HepG2 (cell line): ENCODE data around the gene USE1.

Experiments used
- CTCF ChIP-seq: sonication (generic); formaldehyde crosslinking; IDR thresholded peaks from 2 replicates; pipeline ENCODE4 v1.5.0; 2020; ENCODE audit warnings: mild to moderate bottlenecking, missing genetic modification reagents, moderate library complexity
- EEA1 ChIP-seq: sonication (generic); formaldehyde crosslinking; IDR thresholded peaks from 2 replicates; pipeline ENCODE4 v1.5.1; 2020; ENCODE audit warnings: mild to moderate bottlenecking, missing genetic modification reagents, borderline replicate concordance
- NCOA2 ChIP-seq: sonication (generic); formaldehyde crosslinking; IDR thresholded peaks from 2 replicates; pipeline ENCODE4 v1.8.0; 2022; ENCODE audit warnings: inconsistent platforms
- PBX3 ChIP-seq: sonication (generic); formaldehyde crosslinking; IDR thresholded peaks from 2 replicates; pipeline ENCODE4 v1.8.1; 2023; ENCODE audit warnings: missing genetic modification reagents, inconsistent platforms, borderline replicate concordance
- POLR2A ChIP-seq, 2 experiments: IDR thresholded peaks; 2 replicates each; pipeline ENCODE4 v1.6.1; 2011; ENCODE audit warnings: low read depth in 2 of 2, low read length in 2 of 2, mild to moderate bottlenecking in 1 of 2, moderate library complexity in 1 of 2; ENCODE audit not compliant: insufficient read depth in 1 of 2
- RAD21 ChIP-seq: fragments of 450-650 bp; formaldehyde crosslinking; IDR thresholded peaks from 2 replicates; pipeline ENCODE4 v1.5.0; 2020; ENCODE audit warnings: mild to moderate bottlenecking
- SIN3B ChIP-seq: fragments of 150-350 bp; IDR thresholded peaks from 2 replicates; pipeline ENCODE4 v1.6.1; 2014; ENCODE audit warnings: low read length
- ZNF20 ChIP-seq: sonication (generic); formaldehyde crosslinking; IDR thresholded peaks from 2 replicates; pipeline ENCODE4 v1.4.0; 2020; ENCODE audit warnings: mild to moderate bottlenecking, moderate library complexity, missing genetic modification reagents

DNA sequence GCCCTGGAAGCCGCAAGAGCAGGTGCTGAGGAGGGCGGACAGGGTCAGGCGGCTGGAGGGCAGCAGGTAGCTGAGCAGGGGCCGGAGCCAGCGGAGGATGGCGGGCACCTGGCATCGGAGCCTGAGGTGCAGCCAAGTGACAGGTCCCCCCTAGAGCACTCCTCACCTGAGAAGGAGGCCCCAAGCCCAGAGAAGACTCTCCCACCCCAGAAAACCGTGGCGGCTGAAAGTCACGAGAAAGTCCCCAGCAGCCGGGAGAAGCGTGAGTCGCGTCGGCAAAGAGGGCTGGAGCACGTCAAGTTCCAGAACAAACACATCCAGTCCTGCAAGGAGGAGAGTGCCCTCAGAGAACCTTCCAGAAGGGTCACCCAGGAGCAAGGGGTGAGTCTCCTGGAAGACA lies 20.5 kb upstream of the USE1 start:
- no peak for TF ChIP-seq CTCF (CRISPR knock-in tag)
- TF ChIP-seq NCOA2 (CRISPR knock-in tag), result no peak
- no peak for TF ChIP-seq PBX3 (CRISPR knock-in tag)
- TF ChIP-seq RAD21 (CRISPR knock-in tag), result no peak
- TF ChIP-seq POLR2A (IDR thresholded peaks at IDR 0.05; ENCODE audit: insufficient read depth in 1 of 2, low read depth in 2 of 2, low read length in 2 of 2), result no peak
- TF ChIP-seq EEA1, result no peak
- TF ChIP-seq SIN3B, result no peak
- TF ChIP-seq ZNF20 (CRISPR knock-in tag), result no peak
